Left ventricle myocardium inferior (tissue), 1 donor: ENCODE data around the gene HLCS. TPM values are rescaled to one million over a fixed set of nuclear protein-coding genes. Genes with fewer than 3 reads are reported as not detected.

Experiments used
- DNase-seq: peaks from one replicate; pipeline ENCODE4 v3.0.0-alpha.2; 2020
- H3K27ac ChIP-seq: fragments of 200-600 bp; replicated peaks from 2 replicates; pipeline ENCODE4 v1.8.0; 2021
- H3K27me3 ChIP-seq: fragments of 200-600 bp; 2 replicates; pipeline ENCODE4 v1.8.0; 2021; ENCODE audit warnings: low read depth
- H3K36me3 ChIP-seq: fragments of 200-600 bp; 2 replicates; pipeline ENCODE4 v1.8.0; 2021
- H3K4me1 ChIP-seq: fragments of 200-600 bp; 2 replicates; pipeline ENCODE4 v1.8.0; 2021
- H3K4me3 ChIP-seq: fragments of 200-600 bp; 2 replicates; pipeline ENCODE4 v1.8.0; 2021; ENCODE audit warnings: mild to moderate bottlenecking, moderate library complexity
- H3K9me3 ChIP-seq: fragments of 200-600 bp; replicated peaks from 2 replicates; pipeline ENCODE4 v1.8.0; 2021
- CTCF ChIP-seq: fragments of 200-600 bp; IDR thresholded peaks from 2 replicates; pipeline ENCODE4 v1.8.0; 2021; ENCODE audit warnings: antibody characterized with exemption, mild to moderate bottlenecking, borderline replicate concordance
- intact Hi-C: fragments of 100-400 bp; cut with micrococcal nuclease; formaldehyde crosslinking; loops from one replicate; pipeline ENCODE4 v1.11.0; 2022
- total RNA-seq: library from RNA; stranded (reverse); fragmentation: NEBNext Ultra II Directional; extraction: Animal tissue kit (Norgen Biotek cat#: 25700); gene quantifications from one replicate; pipeline ENCODE4 v1.2.1, GENCODE V29; 2021
- donor health status: DM: no; HTN: yes; CAD: no; lungs with severe emphysema.

The HLCS gene
- total RNA-seq, 1 donor from 2014 or later: 5.3 TPM

GRCh38 chr21:36719614-36720013 is 246.9 kb downstream of the HLCS start:
- Histone ChIP-seq H3K4me3 (no peak overlapping the region), H3K9me3 (no peaks in the 10 kb centered on the region), H3K27me3 (peaks cover 97% of the 10 kb centered on the region), H3K4me1 (no peaks in the 10 kb centered on the region), H3K36me3 (no peaks in the 10 kb centered on the region), H3K27ac (no peak overlapping the region)
- no peak for DNase-seq
- intact Hi-C loops: no loop called here
- no peak for TF ChIP-seq CTCF

GRCh38 chr21:36718951-36719501 is 247.4 kb downstream of the HLCS start:
- Histone ChIP-seq H3K4me1 (no peaks in the 10 kb centered on the region), H3K27me3 (peaks cover 98% of the 10 kb centered on the region), H3K27ac (no peak overlapping the region), H3K4me3 (no peak overlapping the region), H3K36me3 (no peaks in the 10 kb centered on the region), H3K9me3 (no peaks in the 10 kb centered on the region)
- intact Hi-C loops: no loop called here
- TF ChIP-seq CTCF: no peak
- no peak for DNase-seq

GRCh38 chr21:36717976-36718375 is 248.5 kb downstream of the HLCS start:
- no peak overlapping the region for H3K27ac ChIP-seq
- no peaks in the 10 kb centered on the region for H3K9me3 ChIP-seq
- TF ChIP-seq CTCF: no peak
- no peak overlapping the region for H3K4me3 ChIP-seq
- intact Hi-C loops: no loop called here
- H3K27me3 ChIP-seq: peaks cover 98% of the 10 kb centered on the region
- H3K4me1 ChIP-seq: no peaks in the 10 kb centered on the region
- no peaks in the 10 kb centered on the region for H3K36me3 ChIP-seq
- no peak for DNase-seq

- H3K4me1 ChIP-seq: no peaks in the 10 kb centered on the region
- no peak for TF ChIP-seq CTCF
- no peaks in the 10 kb centered on the region for H3K9me3 ChIP-seq
- peaks cover 98% of the 10 kb centered on the region for H3K27me3 ChIP-seq
- H3K27ac ChIP-seq: no peak overlapping the region
- no peak overlapping the region for H3K4me3 ChIP-seq
- DNase-seq: no peak
- intact Hi-C loops: no loop called here
- H3K36me3 ChIP-seq: no peaks in the 10 kb centered on the region
These were observed 249.6 kb downstream of the HLCS start for GRCh38 chr21:36716836-36717235.

GRCh38 chr21:36716387-36716786 is 250.1 kb downstream of the HLCS start:
- TF ChIP-seq CTCF: no peak
- Histone ChIP-seq H3K4me1 (no peaks in the 10 kb centered on the region), H3K27me3 (peaks cover 98% of the 10 kb centered on the region), H3K4me3 (no peak overlapping the region), H3K27ac (no peak overlapping the region), H3K36me3 (no peaks in the 10 kb centered on the region), H3K9me3 (no peaks in the 10 kb centered on the region)
- DNase-seq: no peak
- intact Hi-C loops: no loop called here
